Bronchial epithelial cell (primary cell): ENCODE measurements around the gene XPC. TPM values are rescaled to one million over a fixed set of nuclear protein-coding genes. Genes with fewer than 3 reads are reported as not detected.
A peak's percentile ranks its signal among the peaks of the same experiment; 100 is the strongest.

Experiments
- DNase-seq: peaks from one replicate; pipeline ENCODE4 v3.0.0-alpha.2; 2010; ENCODE audit warnings: low read depth
- FAIRE-seq: peaks from 2 replicates; lab custom pipeline; 2011; peaks lifted over from hg19 to GRCh38; lab: Jason Lieb, UNC
- H3K27me3 ChIP-seq: 2 replicates; pipeline ENCODE4 v1.5.1; 2011; ENCODE audit warnings: low read length; ENCODE audit not compliant: control insufficient read depth, insufficient read depth
- H3K36me3 ChIP-seq: 2 replicates; pipeline ENCODE4 v1.5.1; 2011; ENCODE audit warnings: low read length; ENCODE audit not compliant: control insufficient read depth, insufficient read depth
- H3K4me3 ChIP-seq: 2 replicates; pipeline ENCODE4 v1.5.1; 2011; ENCODE audit warnings: mild to moderate bottlenecking, low read depth, low read length, control low read depth
- CTCF ChIP-seq: IDR thresholded peaks from 2 replicates; pipeline ENCODE4 v1.5.1; 2011; ENCODE audit warnings: mild to moderate bottlenecking, moderate library complexity, low read length, control low read depth, inconsistent platforms; ENCODE audit not compliant: insufficient read depth, severe bottlenecking
- total RNA-seq: library from RNA; depleted of rRNA; stranded (reverse); fragments of >200 nt; gene quantifications from 2 replicates; pipeline ENCODE4 v1.2.1, GENCODE V29; 2014

Gene XPC
- total RNA-seq, 1 donor from 2014 or later: 25.3 TPM

DNA sequence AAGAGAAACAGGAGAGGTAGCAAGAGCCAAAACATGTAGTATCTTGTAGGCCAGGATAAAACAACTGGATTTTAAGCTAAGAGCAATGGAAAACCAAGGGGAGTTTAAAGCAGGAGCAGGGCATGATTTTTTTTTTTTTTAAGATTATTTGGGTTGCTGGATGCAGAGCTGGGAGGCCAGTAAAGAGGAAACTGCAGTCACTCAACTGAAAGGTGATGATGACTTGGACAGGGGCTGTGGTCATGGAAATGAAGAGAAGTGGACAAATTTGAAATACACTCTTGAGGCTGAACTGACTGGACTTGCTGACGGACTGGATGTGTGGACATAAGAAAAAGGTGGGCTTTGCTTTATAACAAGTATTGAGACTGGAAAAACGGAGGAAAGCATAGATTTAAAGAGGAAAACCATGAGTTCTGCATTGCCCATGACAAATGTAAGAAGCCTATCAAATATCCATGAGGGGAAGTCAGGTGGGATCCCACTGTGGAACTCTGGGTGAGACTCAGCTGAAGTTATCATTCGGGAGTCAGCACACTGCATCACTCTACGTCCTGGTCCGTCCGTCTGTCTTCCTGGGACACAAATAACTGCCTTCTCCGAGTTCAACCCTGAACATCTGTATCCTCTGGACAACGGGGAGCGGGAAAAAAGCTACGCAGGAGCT is 688 bp downstream of the XPC start:
- peak overlapping the region; percentile 95 for H3K4me3 ChIP-seq
- no peak for FAIRE-seq
- no peak for TF ChIP-seq CTCF
- H3K27me3 ChIP-seq: no peaks in the 10 kb centered on the region
- DNase-seq: peak; percentile 24
- H3K36me3 ChIP-seq: peaks cover 3% of the 10 kb centered on the region

DNA sequence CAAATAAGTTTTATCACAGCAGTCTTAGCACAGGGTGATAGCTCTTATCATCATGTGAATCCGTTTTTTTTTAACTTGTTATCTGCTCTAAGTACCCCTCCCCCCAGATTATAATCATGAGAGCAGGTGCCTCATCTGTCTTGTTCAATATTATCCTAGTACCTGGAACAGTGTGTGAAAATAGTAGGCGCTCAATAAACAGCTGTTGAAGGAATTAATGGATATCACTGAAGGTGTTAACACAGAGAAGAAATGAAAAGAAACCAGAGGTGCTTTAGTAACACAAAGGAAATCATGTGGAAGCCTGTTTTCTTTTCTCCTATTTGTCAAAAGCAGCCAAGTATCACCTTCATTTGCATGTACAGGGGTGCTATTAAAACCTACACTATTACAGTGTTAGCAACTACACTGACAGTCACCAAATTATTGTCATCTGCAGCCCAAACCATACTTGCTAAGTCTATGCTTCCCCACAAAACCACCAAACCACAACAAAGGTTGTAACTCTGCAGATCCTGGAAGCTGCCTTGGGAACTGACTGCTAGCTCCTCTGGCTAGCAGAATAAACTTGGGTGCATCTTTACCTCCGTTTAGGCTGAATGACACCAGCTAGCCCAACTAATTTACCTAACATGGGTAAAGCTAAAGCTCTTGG is 2.9 kb downstream of the XPC start:
- no peak overlapping the region for H3K4me3 ChIP-seq
- DNase-seq (no peak), FAIRE-seq (no peak)
- TF ChIP-seq CTCF: no peak
- peaks cover 8% of the 10 kb centered on the region for H3K36me3 ChIP-seq
- no peaks in the 10 kb centered on the region for H3K27me3 ChIP-seq

DNA sequence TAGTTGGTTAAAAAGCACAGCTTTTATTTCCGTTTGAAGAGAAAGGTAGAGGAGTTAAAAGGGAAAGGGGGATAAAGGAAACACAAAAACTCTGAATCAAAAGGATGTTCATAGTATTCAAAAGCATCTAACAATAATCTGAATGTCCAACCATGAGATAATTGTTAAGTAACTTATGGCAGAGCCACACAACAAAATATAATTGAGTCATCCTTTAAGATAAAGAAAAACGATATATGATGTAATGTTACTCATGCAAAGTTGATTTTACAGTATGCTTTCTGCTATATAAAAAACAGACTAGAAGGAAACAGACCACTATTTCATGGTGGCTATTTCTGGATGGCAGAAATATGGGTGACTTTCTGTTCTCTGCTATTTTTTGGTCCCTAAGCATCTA is 3.9 kb downstream of the XPC start:
- DNase-seq: peak; percentile 50
- no peak for FAIRE-seq
- Histone ChIP-seq H3K36me3 (peaks cover 10% of the 10 kb centered on the region), H3K4me3 (no peak overlapping the region), H3K27me3 (no peaks in the 10 kb centered on the region)
- no peak for TF ChIP-seq CTCF

GRCh38 chr3:14172496-14172895 is 5.9 kb downstream of the XPC start:
- TF ChIP-seq CTCF: no peak
- H3K27me3 ChIP-seq: no peaks in the 10 kb centered on the region
- no peak overlapping the region for H3K4me3 ChIP-seq

GRCh38 chr3:14170531-14171159 is 7.8 kb downstream of the XPC start:
- H3K27me3 ChIP-seq: no peaks in the 10 kb centered on the region
- DNase-seq: peak; percentile 68
- H3K36me3 ChIP-seq: peaks cover 20% of the 10 kb centered on the region
- no peak overlapping the region for H3K4me3 ChIP-seq
- FAIRE-seq: no peak
- TF ChIP-seq CTCF: no peak

More at GRCh38 chr3:14172496-14172895, 5.9 kb downstream of the XPC start:
- no peak for DNase-seq
- H3K36me3 ChIP-seq: peaks cover 18% of the 10 kb centered on the region
- no peak for FAIRE-seq
